Coronary artery (tissue), 2 donors: ENCODE results near the gene ERN1.

Experiments
- DNase-seq: peaks from one replicate; pipeline ENCODE4 v3.0.0-alpha.2; 2017; ENCODE audit warnings: low spot score
- H3K27ac ChIP-seq, 2 donors: fragments of 200-600 bp; sonication (generic); one replicate each; pipeline ENCODE4 v1.5.1; 2016 to 2019
- H3K4me3 ChIP-seq: fragments of 200-600 bp; sonication (generic); 2 replicates; pipeline ENCODE4 v1.5.1; 2016; ENCODE audit warnings: mild to moderate bottlenecking, moderate library complexity
- CTCF ChIP-seq: fragments of 200-600 bp; sonication (generic); IDR thresholded peaks from one replicate; pipeline ENCODE4 v1.5.1; 2019; ENCODE audit warnings: antibody characterized with exemption

The ERN1 gene

GRCh38 chr17:64054304-64054703 lies 75.6 kb downstream of the ERN1 start:
- H3K27ac ChIP-seq: no peak overlapping the region
- no peak overlapping the region for H3K4me3 ChIP-seq
- DNase-seq: no peak
- TF ChIP-seq CTCF: no peak

GRCh38 chr17:64053101-64053500 lies 76.8 kb downstream of the ERN1 start:
- TF ChIP-seq CTCF: no peak
- Histone ChIP-seq H3K4me3 (no peak overlapping the region), H3K27ac (no peak overlapping the region)
- no peak for DNase-seq

GRCh38 chr17:64051153-64051552 lies 78.8 kb downstream of the ERN1 start:
- no peak overlapping the region for H3K4me3 ChIP-seq
- H3K27ac ChIP-seq: no peak overlapping the region
- TF ChIP-seq CTCF: no peak
- no peak for DNase-seq

GRCh38 chr17:64048805-64049204 lies 81.1 kb downstream of the ERN1 start:
- no peak for TF ChIP-seq CTCF
- Histone ChIP-seq H3K27ac (no peak overlapping the region), H3K4me3 (no peak overlapping the region)
- DNase-seq: no peak

GRCh38 chr17:64045176-64045575 lies 84.8 kb downstream of the ERN1 start:
- Histone ChIP-seq H3K4me3 (no peak overlapping the region), H3K27ac (no peak overlapping the region)
- DNase-seq: no peak
- TF ChIP-seq CTCF: no peak

GRCh38 chr17:64042700-64043485 lies 87.1 kb downstream of the ERN1 start:
- no peak for TF ChIP-seq CTCF
- Histone ChIP-seq H3K27ac (no peak overlapping the region), H3K4me3 (no peak overlapping the region)
- no peak for DNase-seq

GRCh38 chr17:64041912-64042311 lies 88.0 kb downstream of the ERN1 start:
- DNase-seq: no peak
- Histone ChIP-seq H3K4me3 (no peak overlapping the region), H3K27ac (no peak overlapping the region)
- TF ChIP-seq CTCF: no peak
